ENCODE results near the gene SOX18.

Gene SOX18

DNA sequence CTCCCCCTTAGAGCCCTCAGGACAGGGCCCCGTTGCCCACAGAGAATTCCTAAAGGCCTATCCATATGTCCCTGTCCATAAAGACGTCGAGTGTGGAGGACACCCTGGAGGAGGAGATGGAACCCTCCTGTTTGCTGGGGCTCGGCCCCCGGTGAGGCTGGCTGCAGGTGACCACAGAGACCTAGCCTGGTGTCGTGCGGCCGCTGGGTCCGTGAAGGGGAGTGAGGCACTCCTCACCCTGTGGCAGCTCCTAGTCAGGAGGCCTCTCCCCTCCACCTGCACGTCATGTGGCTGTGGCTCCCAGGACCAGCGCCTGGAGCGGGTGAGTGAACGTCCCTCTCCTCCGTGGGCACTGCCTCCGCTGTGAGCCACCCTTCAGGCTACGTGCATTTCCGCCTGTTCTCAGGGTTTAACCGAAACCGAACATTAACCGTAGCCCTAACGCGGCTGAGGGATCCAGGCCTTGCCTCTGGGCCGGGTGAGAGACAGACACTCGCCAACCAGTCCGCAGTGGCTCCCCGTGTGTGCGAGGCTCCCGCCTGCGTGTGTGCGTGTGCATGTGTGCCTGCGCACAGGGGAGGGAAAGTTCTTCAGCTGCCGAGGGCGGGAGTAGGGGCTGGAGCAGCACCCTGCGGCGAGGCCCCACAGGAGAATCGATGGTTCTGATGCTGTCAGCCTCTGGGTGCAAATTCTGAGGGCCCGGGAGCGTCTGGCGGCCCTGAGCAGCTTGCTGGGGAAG is 7.6 kb upstream of the SOX18 start:
- Histone ChIP-seq H3K36me3 (no peaks in the 10 kb centered on the region), H3K9me3 (no peaks in the 10 kb centered on the region), H3K4me1 (peaks cover 39% of the 10 kb centered on the region), H3K4me3 (ENCODE audit: low read depth, low read length) (no peak overlapping the region), H3K27me3 (no peaks in the 10 kb centered on the region)
- no peak for TF ChIP-seq CTCF (IDR thresholded peaks at IDR 0.05; ENCODE audit: low read depth, low read length)
- DNase-seq = no peak

DNA sequence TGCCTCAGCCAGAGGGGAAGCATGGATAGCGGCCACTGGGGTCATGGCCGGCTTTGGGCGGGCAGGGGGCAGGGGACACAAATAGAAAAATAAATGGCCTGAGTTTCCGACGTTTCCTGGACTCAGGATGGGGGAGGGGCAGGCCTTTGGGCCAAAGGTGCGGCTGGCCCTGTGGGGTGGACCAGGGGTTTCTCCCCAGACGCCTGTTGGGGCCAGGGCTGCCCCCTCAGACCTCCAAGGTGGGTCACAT is 7.1 kb upstream of the SOX18 start:
- no peak for TF ChIP-seq CTCF (IDR thresholded peaks at IDR 0.05; ENCODE audit: low read depth, low read length)
- Histone ChIP-seq H3K9me3 (no peaks in the 10 kb centered on the region), H3K4me3 (ENCODE audit: low read depth, low read length) (no peak overlapping the region), H3K4me1 (peaks cover 44% of the 10 kb centered on the region), H3K36me3 (no peaks in the 10 kb centered on the region), H3K27me3 (no peaks in the 10 kb centered on the region)
- no peak for DNase-seq

- Histone ChIP-seq H3K27me3 (no peaks in the 10 kb centered on the region), H3K4me3 (ENCODE audit: low read depth, low read length) (no peak overlapping the region), H3K4me1 (peaks cover 48% of the 10 kb centered on the region), H3K36me3 (no peaks in the 10 kb centered on the region), H3K9me3 (no peaks in the 10 kb centered on the region)
- TF ChIP-seq CTCF (IDR thresholded peaks at IDR 0.05; ENCODE audit: low read depth, low read length) = no peak
- DNase-seq = peak; percentile 87
These were observed 6.6 kb upstream of the SOX18 start for GRCh38 chr20:64055893-64056638.

DNA sequence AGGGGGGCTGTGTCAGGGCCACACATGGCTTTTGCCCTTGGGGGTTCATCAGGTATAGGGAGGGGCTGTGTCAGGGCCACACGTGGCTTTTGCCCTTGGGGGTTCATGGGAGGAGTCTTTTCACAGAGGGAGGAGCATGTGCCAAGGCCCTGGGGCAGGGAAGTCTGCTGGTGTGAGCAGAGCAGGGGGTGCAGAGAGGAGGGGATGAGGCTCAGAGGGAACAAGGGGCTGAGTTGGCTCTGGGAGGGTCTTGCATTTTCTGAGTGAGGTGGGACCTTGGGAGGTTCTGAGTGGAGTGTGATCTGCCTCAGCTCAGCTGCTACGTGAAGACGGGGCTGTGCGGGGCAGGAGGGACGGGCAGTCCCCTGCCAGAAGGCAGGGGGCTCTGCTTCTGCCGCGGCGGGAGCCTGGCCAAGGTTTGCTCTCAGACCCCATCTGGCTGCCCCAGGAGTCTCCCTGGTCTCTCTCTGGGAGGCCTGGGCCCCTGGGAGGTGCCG is 6.0 kb upstream of the SOX18 start:
- no peaks in the 10 kb centered on the region for H3K36me3 ChIP-seq
- H3K27me3 ChIP-seq = no peaks in the 10 kb centered on the region
- H3K4me1 ChIP-seq = peaks cover 48% of the 10 kb centered on the region
- TF ChIP-seq CTCF (IDR thresholded peaks at IDR 0.05; ENCODE audit: low read depth, low read length) = no peak
- H3K9me3 ChIP-seq = no peaks in the 10 kb centered on the region
- H3K4me3 ChIP-seq (ENCODE audit: low read depth, low read length) = no peak overlapping the region
- DNase-seq = no peak

DNA sequence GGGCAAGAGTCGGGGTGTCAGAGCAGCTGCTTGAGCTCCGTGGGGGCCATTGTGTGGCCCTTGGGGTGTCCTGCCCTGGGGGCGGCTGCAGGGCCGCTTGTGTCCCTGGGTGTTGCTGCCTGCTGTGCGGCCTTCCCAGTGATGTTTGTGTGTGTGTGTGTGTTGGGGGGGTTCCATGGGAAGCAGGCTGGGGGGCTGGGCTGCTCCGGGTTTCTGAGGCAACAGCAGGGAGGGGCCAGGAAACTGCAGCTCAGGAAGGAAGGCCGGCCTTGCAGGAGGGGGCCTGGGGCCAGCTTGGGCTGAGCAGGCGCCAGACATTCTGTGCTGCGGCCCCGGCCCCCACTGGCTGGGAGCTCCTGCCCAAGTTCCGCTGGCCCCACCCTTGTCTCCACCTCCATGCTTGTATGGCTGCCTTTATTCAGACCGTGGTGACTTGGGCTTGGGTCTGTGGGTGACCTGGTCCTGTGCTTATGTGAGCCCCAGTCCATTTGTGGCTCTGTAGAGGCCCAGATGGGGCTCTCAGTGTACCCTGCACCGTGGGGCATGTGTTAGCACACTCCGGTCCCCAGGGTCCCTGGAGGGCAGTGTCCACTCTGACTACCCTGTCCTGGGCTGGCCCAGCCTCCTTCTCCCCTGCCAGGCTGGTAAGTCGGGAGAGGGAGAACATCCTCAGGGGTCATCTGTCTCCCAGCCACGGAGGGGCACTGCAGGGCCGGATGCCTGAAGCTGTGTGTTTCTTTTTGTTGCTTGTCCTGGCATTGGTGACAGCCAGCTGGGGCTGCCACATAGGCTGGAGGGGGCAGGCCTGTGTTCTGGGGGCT is 4.6 kb upstream of the SOX18 start:
- peak; percentile 64 for TF ChIP-seq CTCF (IDR thresholded peaks at IDR 0.05; ENCODE audit: low read depth, low read length)

More for the DNA sequence above, 4.6 kb upstream of the SOX18 start:
- Histone ChIP-seq H3K9me3 (no peaks in the 10 kb centered on the region), H3K27me3 (no peaks in the 10 kb centered on the region), H3K4me3 (ENCODE audit: low read depth, low read length) (peak overlapping the region; percentile 28; the same call in 1 of the 2 replicates), H3K4me1 (peaks cover 50% of the 10 kb centered on the region), H3K36me3 (no peaks in the 10 kb centered on the region)
- peak; percentile 81 for DNase-seq
